Neural cell (in vitro differentiated cells): ENCODE measurements around the gene HTRA2.

ENCODE experiments used
- CTCF ChIP-seq: fragments of 450-650 bp; IDR thresholded peaks from 2 replicates; pipeline ENCODE4 v1.5.1; 2014; ENCODE audit warnings: antibody characterized with exemption, mild to moderate bottlenecking, moderate library complexity; ENCODE audit not compliant: poor library complexity, severe bottlenecking
- EZH2 ChIP-seq: fragments of 200-600, 300-800 bp; shearing (Covaris generic), sonication (generic); IDR thresholded peaks from 2 replicates; pipeline ENCODE4 v1.6.1; 2014; ENCODE audit warnings: antibody characterized with exemption, low read length, borderline replicate concordance, mild to moderate bottlenecking; ENCODE audit not compliant: insufficient read depth, poor library complexity, severe bottlenecking
- RAD21 ChIP-seq: fragments of 450-650 bp; conservative IDR thresholded peaks from 2 replicates; pipeline ENCODE4 v1.6.1; 2014; ENCODE audit warnings: antibody characterized with exemption, mild to moderate bottlenecking, moderate library complexity

DNA sequence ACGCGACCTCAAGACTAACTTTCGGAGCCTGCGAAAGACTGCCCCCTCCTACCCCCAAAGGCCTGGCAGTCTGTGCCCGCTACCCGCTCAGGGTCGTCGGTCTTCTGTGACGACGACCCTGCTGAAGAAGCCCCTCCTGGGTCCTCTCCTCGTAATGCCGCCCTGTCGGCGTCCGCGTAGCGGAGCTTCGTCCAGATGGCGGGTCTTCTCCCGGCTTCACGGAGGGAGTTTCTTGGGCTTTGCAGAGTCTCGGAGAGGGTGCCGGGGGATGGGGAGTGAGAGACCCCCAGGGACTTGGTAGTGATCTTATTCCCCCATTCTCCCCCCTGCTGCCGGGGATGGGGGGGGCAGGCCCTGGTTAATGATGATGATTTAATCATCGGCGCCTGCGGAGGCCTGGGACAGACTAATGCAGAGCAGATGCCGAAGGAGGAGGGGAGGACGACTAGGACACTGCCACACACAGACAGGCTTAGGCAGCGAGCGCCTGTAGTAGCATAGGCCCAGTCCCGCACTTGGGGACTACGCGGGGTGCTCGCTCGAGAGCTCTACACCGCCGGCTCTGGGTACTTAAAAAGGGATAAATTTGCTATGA, 21.7 kb upstream of the HTRA2 start:
- no peak for TF ChIP-seq CTCF
- no peak for TF ChIP-seq EZH2
- no peak for TF ChIP-seq RAD21
